Stimulated activated CD4-positive, alpha-beta T cell treated with anti-CD3 and anti-CD28 coated beads, Interleukin-1b, Interleukin-23, amount 100 ng/mL, for 48 hours (primary cell): Measurements from ENCODE around the gene PLEKHH2.
"Not testable (repeated sequence)": the region's sequence is repeated elsewhere in the genome, so short reads cannot be mapped to it uniquely, and the experiment has no call there.

Experiments
- DNase-seq: peaks from one replicate; pipeline ENCODE4 v3.0.0-alpha.2; 2020

Gene PLEKHH2

GRCh38 chr2:43637030-43637803, at the start of gene PLEKHH2:
PLEKHH2 (plus strand) TSS chr2:43637260; CDS start chr2:43644674, 7,414 bp downstream.
- DNase-seq = peak; percentile 91

- DNase-seq = no peak
These were observed 44.6 kb upstream of the PLEKHH2 start for GRCh38 chr2:43592443-43592842.

- no peak for DNase-seq
These were observed 43.8 kb upstream of the PLEKHH2 start for GRCh38 chr2:43593254-43593653.

GRCh38 chr2:43594875-43595274, 42.2 kb upstream of the PLEKHH2 start:
- DNase-seq = no peak

- peak; percentile 99 for DNase-seq
These were observed 41.3 kb upstream of the PLEKHH2 start, which contains the start of gene THADA for GRCh38 chr2:43595603-43596412. THADA (minus strand) TSS chr2:43596038; CDS start chr2:43592392, 3,646 bp downstream.

GRCh38 chr2:43600596-43600995, 36.5 kb upstream of the PLEKHH2 start:
- not testable (repeated sequence) for DNase-seq

GRCh38 chr2:43604674-43605073, 32.4 kb upstream of the PLEKHH2 start:
- DNase-seq = no peak

GRCh38 chr2:43605079-43605655, 31.9 kb upstream of the PLEKHH2 start:
- DNase-seq = peak; percentile 18

GRCh38 chr2:43605851-43606250, 31.2 kb upstream of the PLEKHH2 start:
- no peak for DNase-seq

- peak; percentile 13 for DNase-seq
These were observed 27.7 kb upstream of the PLEKHH2 start for GRCh38 chr2:43609290-43609918.

GRCh38 chr2:43610361-43610760, 26.7 kb upstream of the PLEKHH2 start:
- no peak for DNase-seq

GRCh38 chr2:43611987-43612894, 24.8 kb upstream of the PLEKHH2 start:
- DNase-seq = peak; percentile 76

GRCh38 chr2:43612944-43613343, 24.1 kb upstream of the PLEKHH2 start:
- DNase-seq = no peak

- DNase-seq = no peak
These were observed 19.9 kb upstream of the PLEKHH2 start for GRCh38 chr2:43616967-43617680.

GRCh38 chr2:43619511-43619910, 17.5 kb upstream of the PLEKHH2 start:
- no peak for DNase-seq

- DNase-seq = no peak
These were observed 14.1 kb upstream of the PLEKHH2 start for GRCh38 chr2:43622931-43623451.

- DNase-seq = no peak
These were observed 5.3 kb upstream of the PLEKHH2 start for GRCh38 chr2:43631618-43632317.

GRCh38 chr2:43634604-43635306, 2.3 kb upstream of the PLEKHH2 start:
- no peak for DNase-seq

- DNase-seq = not testable (repeated sequence)
These were observed 907 bp upstream of the PLEKHH2 start for GRCh38 chr2:43636153-43636552.

- DNase-seq = peak; percentile 4
These were observed 439 bp upstream of the PLEKHH2 start for GRCh38 chr2:43636621-43637020.
